Mammary epithelial cell (primary cell): ENCODE results near the gene PDGFC.

Source experiments
- EZH2 ChIP-seq: IDR thresholded peaks from 2 replicates; pipeline ENCODE4 v1.6.1; 2012; ENCODE audit warnings: low read length, inconsistent platforms, borderline replicate concordance
- TF ChIP-seq, protein P1 (sequence below), 2 donors: IDR thresholded peaks in 1 of 2; conservative IDR thresholded peaks in 1 of 2; 2 replicates each; pipeline ENCODE4 v1.5.1; 2011 to 2012; ENCODE audit warnings: inconsistent platforms in 2 of 2, low read length in 2 of 2, mild to moderate bottlenecking in 2 of 2, control low read depth in 1 of 2, low read depth in 1 of 2; ENCODE audit not compliant: insufficient read depth in 1 of 2; ENCODE audit errors: extremely low read depth in 1 of 2

GRCh38 chr4:156774422-156774821 is 197.2 kb downstream of the PDGFC start:
- TF ChIP-seq, protein P1, sequence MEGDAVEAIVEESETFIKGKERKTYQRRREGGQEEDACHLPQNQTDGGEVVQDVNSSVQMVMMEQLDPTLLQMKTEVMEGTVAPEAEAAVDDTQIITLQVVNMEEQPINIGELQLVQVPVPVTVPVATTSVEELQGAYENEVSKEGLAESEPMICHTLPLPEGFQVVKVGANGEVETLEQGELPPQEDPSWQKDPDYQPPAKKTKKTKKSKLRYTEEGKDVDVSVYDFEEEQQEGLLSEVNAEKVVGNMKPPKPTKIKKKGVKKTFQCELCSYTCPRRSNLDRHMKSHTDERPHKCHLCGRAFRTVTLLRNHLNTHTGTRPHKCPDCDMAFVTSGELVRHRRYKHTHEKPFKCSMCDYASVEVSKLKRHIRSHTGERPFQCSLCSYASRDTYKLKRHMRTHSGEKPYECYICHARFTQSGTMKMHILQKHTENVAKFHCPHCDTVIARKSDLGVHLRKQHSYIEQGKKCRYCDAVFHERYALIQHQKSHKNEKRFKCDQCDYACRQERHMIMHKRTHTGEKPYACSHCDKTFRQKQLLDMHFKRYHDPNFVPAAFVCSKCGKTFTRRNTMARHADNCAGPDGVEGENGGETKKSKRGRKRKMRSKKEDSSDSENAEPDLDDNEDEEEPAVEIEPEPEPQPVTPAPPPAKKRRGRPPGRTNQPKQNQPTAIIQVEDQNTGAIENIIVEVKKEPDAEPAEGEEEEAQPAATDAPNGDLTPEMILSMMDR (conservative IDR thresholded peaks at IDR 0.05 in 1 of 2, IDR thresholded peaks at IDR 0.05 in 1 of 2; ENCODE audit: extremely low read depth in 1 of 2, insufficient read depth in 1 of 2, low read depth in 1 of 2, low read length in 2 of 2), result no peak
- no peak for TF ChIP-seq EZH2
